Ovary (tissue), 9 donors: ENCODE measurements around the gene GNA12. TPM values are rescaled to one million over a fixed set of nuclear protein-coding genes. Genes with fewer than 3 reads are reported as not detected.
A peak's percentile ranks its signal among the peaks of the same experiment; 100 is the strongest.

Source experiments
- DNase-seq, 5 donors: peaks; one replicate each; pipeline ENCODE4 v3.0.0-alpha.2; 2019 to 2020
- H3K27ac ChIP-seq, 2 donors: fragments of 200-600 bp; one replicate each; pipeline versions ENCODE4 v1.5.1 to v1.8.0; 2019 to 2022
- H3K27me3 ChIP-seq: fragments of 200-600 bp; one replicate; pipeline ENCODE4 v1.8.0; 2022
- H3K36me3 ChIP-seq: fragments of 200-600 bp; sonication (generic); one replicate; pipeline ENCODE4 v1.5.1; 2019
- H3K4me1 ChIP-seq: one replicate; pipeline ENCODE4 v1.8.1; 2013; ENCODE audit warnings: mild to moderate bottlenecking, moderate library complexity; ENCODE audit not compliant: insufficient read depth
- H3K4me3 ChIP-seq: fragments of 200-600 bp; sonication (generic); one replicate; pipeline ENCODE4 v1.5.1; 2017
- H3K9me3 ChIP-seq, 2 donors: fragments of 200-600 bp in 1 of 2; sonication (generic) in 1 of 2; one replicate each; pipeline versions ENCODE4 v1.5.1 to v1.8.1; 2013 to 2019; ENCODE audit warnings: mild to moderate bottlenecking in 1 of 2, moderate library complexity in 1 of 2
- CTCF ChIP-seq, 3 donors: fragments of 450-650 bp in 2 of 3; fragments of 200-600 bp in 1 of 3; IDR thresholded peaks; one replicate each; pipeline versions ENCODE4 v1.5.1 to v1.8.0; 2016 to 2022; ENCODE audit warnings: antibody characterized with exemption in 3 of 3, mild to moderate bottlenecking in 1 of 3
- EP300 ChIP-seq: sonication (generic); formaldehyde crosslinking; IDR thresholded peaks from one replicate; pipeline ENCODE4 v1.6.1; 2017; ENCODE audit warnings: antibody characterized with exemption
- POLR2A ChIP-seq: fragments of 450-650 bp; IDR thresholded peaks from one replicate; pipeline ENCODE4 v1.6.1; 2017; ENCODE audit warnings: antibody characterized with exemption, mild to moderate bottlenecking, moderate library complexity
- WGBS, 3 donors: extraction: QIAGEN DNeasy Blood & Tissue Kit in 1 of 3; methylation state at CpG; one replicate each; pipeline versions ENCODE4 v1.1.5 to v1.1.7; 2013 to 2017; 5-methylcytosine and 5-hydroxymethylcytosine counted together
- intact Hi-C, 4 donors: fragments of 100-400 bp; cut with DNase I; formaldehyde crosslinking; loops; one replicate each; pipeline versions ENCODE4 v1.11.0 to v1.15.1; 2022 to 2023
- polyA plus RNA-seq, 2 donors: library from polyadenylated mRNA; stranded (reverse); fragments of 200-250 nt in 1 of 2; fragments of 350-450 nt in 1 of 2; fragmentation: Illumina TruSeq in 1 of 2; extraction: RNeasy Lipid Tissue Mini Kit (QIAGEN cat#74804) in 1 of 2; gene quantifications; one replicate each; pipeline ENCODE4 v1.2.3, GENCODE V29; 2013 to 2014
- total RNA-seq, 7 donors: library from RNA; depleted of rRNA in 2 of 7; stranded (reverse); fragments of >200 nt in 2 of 7; fragmentation: NEBNext Ultra II Directional in 3 of 7; extraction: Animal tissue kit (Norgen Biotek cat#: 25700) in 3 of 7; gene quantifications; one replicate each; pipeline versions ENCODE4 v1.1.0 to v1.2.4, GENCODE V29; 2016 to 2023
- donor health status: DM: no; HTN: no; CAD: no; lungs with moderate emphysema.
- donor health status: DM: no; HTN: no; CAD: no.
- donor health status: Bipolar disorder and iron deficiency.
- donor health status: DM: yes; HTN: yes; CAD: no.
- donor health status: DM: no; HTN: no; CAD: no.
- donor health status: DM: yes; HTN: yes; CAD: no.

GNA12 gene
- total and polyA plus RNA-seq, 9 donors: 13.4 to 94.4 (median 65.5) TPM

GRCh38 chr7:2886900-2887299, 42.8 kb upstream of the GNA12 start:
- intact Hi-C loops: loop anchor here in 1 of 4 donors (10.0 kb wide), 1 partner anchor 268 kb away; no protein-coding TSS in a partner anchor
- H3K36me3 ChIP-seq: no peaks in the 10 kb centered on the region
- 12 to 25% (median 15%) methylated on average over 12 of the region's 12 CpGs for WGBS, 3 donors
- no peak overlapping the region for H3K27ac ChIP-seq
- H3K27me3 ChIP-seq: no peaks in the 10 kb centered on the region
- no peak overlapping the region for H3K4me3 ChIP-seq
- H3K9me3 ChIP-seq: no peaks in the 10 kb centered on the region
- TF ChIP-seq POLR2A (no peak), EP300 (no peak), CTCF (IDR thresholded peaks at IDR 0.05) (peak; percentile 34 to 47 (median 41))
- DNase-seq: peak; percentile 47 to 78 (median 67)
- H3K4me1 ChIP-seq: no peaks in the 10 kb centered on the region

- 55 to 70% (median 58%) methylated on average over 5 of the region's 5 CpGs for WGBS, 3 donors
- Histone ChIP-seq H3K27me3 (no peaks in the 10 kb centered on the region), H3K4me1 (no peaks in the 10 kb centered on the region), H3K9me3 (no peaks in the 10 kb centered on the region), H3K4me3 (no peak overlapping the region), H3K27ac (no peak overlapping the region), H3K36me3 (no peaks in the 10 kb centered on the region)
- no peak for DNase-seq
- intact Hi-C loops: loop anchor here in 1 of 4 donors (10.0 kb wide), 1 partner anchor 268 kb away; no protein-coding TSS in a partner anchor
- no peak for TF ChIP-seq POLR2A
- no peak for TF ChIP-seq CTCF (IDR thresholded peaks at IDR 0.05)
- no peak for TF ChIP-seq EP300
Observed at GRCh38 chr7:2886391-2886790, 42.3 kb upstream of the GNA12 start.

- 25 to 42% (median 38%) methylated on average over 9 of the region's 9 CpGs for WGBS, 3 donors
- H3K27ac ChIP-seq: no peak overlapping the region
- H3K27me3 ChIP-seq: no peaks in the 10 kb centered on the region
- intact Hi-C loops: loop anchor here in 1 of 4 donors (10.0 kb wide), 1 partner anchor 271 kb away; no protein-coding TSS in a partner anchor
- TF ChIP-seq EP300 (no peak), POLR2A (no peak), CTCF (IDR thresholded peaks at IDR 0.05) (no peak)
- H3K36me3 ChIP-seq: no peaks in the 10 kb centered on the region
- DNase-seq: no peak
- H3K4me1 ChIP-seq: peaks cover 4% of the 10 kb centered on the region
- H3K9me3 ChIP-seq: no peaks in the 10 kb centered on the region
- H3K4me3 ChIP-seq: no peak overlapping the region
Observed at GRCh38 chr7:2884161-2884560, 40.1 kb upstream of the GNA12 start.

- H3K36me3 ChIP-seq: no peaks in the 10 kb centered on the region
- TF ChIP-seq CTCF (IDR thresholded peaks at IDR 0.05) (no peak), POLR2A (no peak), EP300 (no peak)
- peaks cover 4% of the 10 kb centered on the region for H3K4me1 ChIP-seq
- no peak overlapping the region for H3K27ac ChIP-seq
- H3K4me3 ChIP-seq: no peak overlapping the region
- no peaks in the 10 kb centered on the region for H3K27me3 ChIP-seq
- 84 to 91% (median 90%) methylated on average over 17 of the region's 17 CpGs for WGBS, 3 donors
- no peaks in the 10 kb centered on the region for H3K9me3 ChIP-seq
- DNase-seq: no peak
- intact Hi-C loops: loop anchor here in 1 of 4 donors (10.0 kb wide), 1 partner anchor 272 kb away; no protein-coding TSS in a partner anchor
Observed at GRCh38 chr7:2883101-2883500, 39.0 kb upstream of the GNA12 start.
